NK-92 (cell line): ENCODE data around the gene TMEM198.

Experiments used
- DNase-seq: peaks from one replicate; lab custom pipeline; 2025; ENCODE audit not compliant: unreplicated experiment; lab: John Stamatoyannopoulos, UW

TMEM198 gene

GRCh38 chr2:219542931-219543595 is 765 bp upstream of the TMEM198 start:
- no peak for DNase-seq

- DNase-seq, result no peak
Measured at GRCh38 chr2:219544567-219544966, 739 bp downstream of the TMEM198 start.

GRCh38 chr2:219545295-219545942 is 1.6 kb downstream of the TMEM198 start:
- no peak for DNase-seq

DNA sequence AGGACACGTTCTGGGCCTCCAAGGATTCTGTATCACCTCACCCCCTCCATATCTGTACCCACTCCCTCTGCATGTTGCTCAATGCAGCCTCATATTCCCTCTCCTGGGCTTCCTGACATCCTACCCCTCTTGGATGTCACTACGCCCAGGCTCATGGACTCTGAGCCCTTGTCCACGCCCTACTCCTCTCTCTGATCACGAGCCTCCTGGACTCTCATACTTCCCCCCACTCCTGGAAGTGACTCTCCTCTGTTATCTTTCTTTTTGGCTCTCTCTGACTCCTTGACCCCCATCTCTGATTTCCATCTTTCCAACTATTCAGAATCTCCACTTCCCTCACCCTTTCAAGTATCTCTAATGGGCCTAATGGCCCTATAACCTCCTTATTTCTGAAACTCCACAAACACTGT is 2.1 kb downstream of the TMEM198 start:
- DNase-seq, result no peak

GRCh38 chr2:219547621-219548020 is 3.8 kb downstream of the TMEM198 start:
- no peak for DNase-seq

DNA sequence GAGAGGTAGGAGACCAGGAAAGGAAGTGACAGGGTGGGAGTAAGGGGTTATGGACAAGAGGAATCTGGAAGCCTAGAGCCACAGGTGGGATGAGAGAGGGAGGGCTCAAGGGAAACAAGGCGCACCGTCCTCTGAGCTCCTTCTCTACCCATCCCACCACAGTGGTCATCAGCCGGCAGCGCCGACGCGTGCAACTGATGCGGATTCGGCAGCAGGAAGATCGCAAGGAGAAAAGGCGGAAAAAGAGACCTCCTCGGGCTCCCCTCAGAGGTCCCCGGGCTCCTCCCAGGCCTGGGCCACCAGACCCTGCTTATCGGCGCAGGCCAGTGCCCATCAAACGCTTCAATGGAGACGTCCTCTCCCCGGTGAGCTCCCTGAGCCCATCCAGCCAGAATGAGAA is 5.2 kb downstream of the TMEM198 start:
- DNase-seq, result no peak

DNA sequence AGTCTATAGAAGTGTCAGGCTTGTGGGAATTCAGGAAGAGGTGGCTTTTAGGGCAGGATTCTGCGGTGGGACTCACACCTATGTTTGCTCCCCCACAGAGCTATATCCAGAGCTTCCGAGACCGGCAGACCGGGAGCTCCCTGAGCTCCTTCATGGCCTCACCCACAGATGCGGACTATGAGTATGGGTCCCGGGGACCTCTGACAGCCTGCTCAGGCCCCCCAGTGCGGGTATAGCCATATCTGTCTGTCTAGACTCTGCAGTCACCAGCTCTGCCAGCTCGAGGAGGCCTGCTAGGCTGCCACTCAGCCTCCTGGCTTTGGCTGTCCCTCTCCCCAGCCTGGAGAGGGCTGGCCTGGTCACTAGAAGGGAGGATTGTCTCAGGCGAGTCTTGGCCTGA is 5.8 kb downstream of the TMEM198 start:
- no peak for DNase-seq

DNA sequence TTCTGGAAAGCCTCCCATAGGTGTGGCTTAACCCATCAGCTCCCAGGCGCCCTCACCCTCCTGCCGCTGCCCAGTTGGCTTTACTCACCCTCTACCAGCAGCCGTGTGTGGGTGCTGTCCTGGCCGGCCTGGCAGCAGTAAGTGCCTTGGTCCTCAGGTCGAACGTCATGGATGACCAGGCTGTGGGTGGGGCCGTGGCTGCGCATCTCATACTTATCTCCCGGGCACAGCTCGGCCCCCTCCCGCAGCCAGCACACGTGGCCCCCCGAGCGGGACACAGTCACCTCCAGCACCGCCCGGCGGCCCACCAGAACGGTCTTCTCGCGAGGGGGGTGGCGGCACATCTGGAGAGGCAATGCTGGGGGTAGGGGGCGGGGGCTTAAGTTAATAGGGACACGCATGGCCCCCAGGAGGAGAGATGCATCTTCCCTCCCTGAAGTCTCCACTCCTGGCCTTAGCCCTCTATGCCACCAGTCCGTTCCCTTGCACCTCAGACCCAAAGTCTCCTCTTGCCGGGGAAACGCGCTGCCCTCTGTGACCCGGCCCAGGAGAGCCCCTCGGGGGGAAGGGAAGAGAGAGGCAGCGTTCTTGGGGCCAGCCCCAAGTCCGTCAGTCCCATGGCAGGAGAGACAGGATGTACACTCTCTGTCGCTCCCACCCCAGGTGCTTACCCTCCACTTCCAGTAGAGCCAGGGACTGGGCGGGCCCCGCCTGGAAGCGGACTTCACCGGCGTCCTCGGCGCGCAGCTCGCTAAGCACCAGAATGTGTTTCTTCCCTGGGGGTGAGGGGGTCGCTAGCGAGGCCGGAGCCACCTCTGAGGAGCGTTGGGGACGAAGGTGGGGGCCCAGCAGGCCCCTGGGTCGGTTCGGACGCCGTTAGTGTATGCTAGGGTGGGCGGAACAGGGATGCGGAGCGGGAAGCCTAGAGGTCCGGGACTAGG is 7.9 kb downstream of the TMEM198 start:
- no peak for DNase-seq

DNA sequence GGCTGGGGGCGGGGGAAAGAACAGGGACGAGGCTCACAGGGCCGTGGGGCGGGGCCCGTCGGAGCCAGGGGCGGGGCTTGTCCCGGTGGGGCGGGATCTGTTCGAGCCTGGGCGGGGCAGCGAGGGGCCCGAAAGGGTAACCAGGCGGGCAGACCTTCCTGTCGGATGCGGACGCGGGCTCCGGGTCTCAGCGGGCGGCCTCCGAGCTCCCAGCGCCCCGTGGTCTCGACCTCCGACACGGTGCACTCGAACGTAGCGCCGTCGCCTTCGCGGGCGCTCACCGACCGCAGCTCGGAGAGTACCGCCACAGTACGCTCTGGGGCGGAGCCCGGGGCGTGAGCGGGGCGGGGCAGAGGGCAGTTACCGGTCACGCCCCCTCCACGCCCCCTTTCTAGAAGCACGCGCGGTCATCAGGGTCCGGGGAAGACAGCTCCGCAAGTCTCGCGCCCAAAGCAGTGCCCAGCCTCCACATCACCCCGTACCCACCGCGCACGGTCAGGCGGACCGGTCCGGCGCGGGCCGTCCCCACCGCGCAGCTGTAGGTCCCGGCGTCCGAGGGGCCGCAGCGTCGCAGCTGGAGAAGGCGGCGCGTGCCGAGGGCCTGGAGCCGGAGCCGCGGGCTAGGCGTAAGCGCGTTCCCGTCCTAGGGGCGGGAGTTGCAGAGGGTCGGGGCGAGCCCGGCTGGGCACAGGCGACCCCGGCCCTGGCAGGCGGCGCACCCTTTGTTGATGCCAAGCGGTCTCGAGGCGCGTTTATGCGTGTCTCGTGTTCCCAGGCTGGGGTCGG is 8.7 kb downstream of the TMEM198 start:
- DNase-seq, result no peak

GRCh38 chr2:219553168-219553417 is 9.3 kb downstream of the TMEM198 start:
- no peak for DNase-seq

DNA sequence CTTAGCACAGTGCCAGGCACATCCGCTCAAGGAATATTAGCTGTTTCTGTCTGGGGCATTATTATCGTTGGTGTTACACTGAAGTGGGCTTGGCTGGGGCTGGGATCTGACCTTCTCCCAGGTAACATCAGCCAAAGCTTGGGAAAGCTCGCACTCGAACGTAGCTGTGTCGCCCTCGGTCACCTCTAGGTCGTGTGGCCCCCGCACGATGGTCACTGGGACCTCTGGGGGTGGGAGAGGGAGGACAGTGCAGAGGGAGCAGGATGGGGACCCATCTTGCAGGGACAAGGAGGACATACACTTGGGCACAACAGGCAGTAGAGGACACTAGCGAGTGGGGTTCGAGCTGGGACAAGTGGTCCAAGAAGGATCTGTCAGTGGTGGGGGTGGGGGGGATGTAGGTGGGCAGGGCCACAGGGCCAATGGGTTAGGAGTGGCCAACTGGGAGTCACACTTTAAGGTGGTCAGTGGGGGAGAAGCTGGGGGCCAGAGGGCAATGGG is 9.7 kb downstream of the TMEM198 start:
- no peak for DNase-seq

GRCh38 chr2:219554350-219554749 is 10.5 kb downstream of the TMEM198 start:
- DNase-seq, result no peak

- DNase-seq, result no peak
Measured at GRCh38 chr2:219555956-219556355, 12.1 kb downstream of the TMEM198 start.

DNA sequence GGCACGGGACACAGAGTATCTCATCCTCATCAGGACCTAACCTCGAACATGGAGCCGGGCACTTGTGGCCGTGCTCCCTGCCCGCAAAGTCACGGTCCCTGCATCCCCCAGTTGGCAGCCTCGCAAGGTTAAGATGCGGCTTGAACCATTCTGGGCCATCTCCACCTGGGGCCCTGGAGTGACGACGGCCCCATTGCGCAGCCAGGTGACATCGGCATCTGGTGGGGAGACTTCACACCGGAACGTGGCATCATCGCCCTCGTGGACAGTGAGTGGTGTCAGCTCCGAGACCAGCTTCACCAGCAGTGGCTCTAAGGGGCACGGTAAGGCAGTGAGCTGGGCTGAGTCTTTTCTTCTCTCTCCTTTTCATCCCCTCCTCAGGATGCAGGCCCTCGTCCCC is 12.6 kb downstream of the TMEM198 start:
- no peak for DNase-seq

DNA sequence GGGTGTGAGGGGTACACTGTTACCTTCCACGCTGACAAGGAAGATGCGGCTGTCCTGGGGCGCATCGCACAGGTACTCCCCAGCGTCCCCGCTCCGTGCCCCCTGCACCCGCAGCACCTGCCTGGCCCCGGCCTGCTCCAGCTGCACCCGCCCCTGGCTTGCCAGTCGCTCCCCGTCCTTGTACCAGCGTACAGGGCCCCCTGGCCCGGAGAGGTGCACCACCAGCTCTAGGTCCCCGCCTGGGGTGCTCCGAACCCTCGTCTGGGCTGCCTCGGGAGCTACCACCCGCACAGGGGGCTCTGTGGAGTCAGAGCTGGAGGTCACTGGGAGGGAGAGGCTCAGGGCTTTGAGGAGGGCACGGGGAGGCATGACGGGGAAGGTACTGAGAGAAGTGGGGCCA is 13.5 kb downstream of the TMEM198 start:
- DNase-seq, result no peak

DNA sequence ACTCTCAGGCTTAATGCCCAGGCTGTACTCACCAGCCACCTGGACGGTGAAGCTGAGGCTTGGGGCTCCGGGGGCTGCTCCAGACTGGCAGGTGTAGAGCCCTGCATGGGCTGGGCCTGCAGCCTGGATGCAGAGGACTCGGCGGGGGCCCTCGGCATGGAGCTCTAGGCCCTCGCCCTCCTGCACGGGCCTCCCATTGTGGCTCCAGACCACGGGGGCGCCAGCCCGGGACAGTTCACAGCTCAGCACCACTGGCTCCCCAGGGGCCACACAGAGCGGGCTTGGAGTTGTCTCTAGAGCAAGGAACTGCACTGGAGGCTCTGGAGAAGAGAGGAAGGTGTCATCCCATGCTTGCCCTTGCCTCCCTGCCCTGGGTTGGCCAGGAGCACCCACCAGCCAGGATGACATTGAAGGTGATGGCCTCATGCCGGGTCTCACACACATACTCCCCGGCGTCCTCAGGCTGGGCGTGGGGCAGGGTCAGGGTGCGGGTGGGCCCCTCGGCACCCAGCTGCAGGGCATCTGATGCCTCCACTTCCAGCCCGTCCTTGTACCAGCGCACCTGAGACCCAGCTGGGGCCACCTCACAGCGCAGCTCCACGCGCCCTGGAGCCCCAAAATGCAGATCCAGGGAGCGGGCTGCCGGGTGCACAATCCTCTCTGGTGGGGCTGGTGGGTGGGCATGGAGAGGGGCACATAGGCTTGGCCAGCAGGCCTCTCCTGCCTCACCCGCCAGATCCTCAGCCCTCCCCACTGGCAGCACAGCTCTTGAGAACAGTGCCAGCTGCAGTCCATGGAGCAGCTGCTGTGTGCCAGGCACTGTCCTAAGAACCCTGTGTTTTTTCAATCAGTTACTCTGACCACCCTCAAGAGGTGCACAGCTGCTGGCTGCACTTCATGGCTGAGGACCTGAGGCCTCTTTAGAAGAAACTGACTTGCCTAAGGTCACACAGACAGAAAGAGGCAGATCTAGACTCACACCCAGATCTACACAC is 14.3 kb downstream of the TMEM198 start:
- DNase-seq, result no peak

- DNase-seq, result no peak
Measured at GRCh38 chr2:219559156-219559915, 15.5 kb downstream of the TMEM198 start.

DNA sequence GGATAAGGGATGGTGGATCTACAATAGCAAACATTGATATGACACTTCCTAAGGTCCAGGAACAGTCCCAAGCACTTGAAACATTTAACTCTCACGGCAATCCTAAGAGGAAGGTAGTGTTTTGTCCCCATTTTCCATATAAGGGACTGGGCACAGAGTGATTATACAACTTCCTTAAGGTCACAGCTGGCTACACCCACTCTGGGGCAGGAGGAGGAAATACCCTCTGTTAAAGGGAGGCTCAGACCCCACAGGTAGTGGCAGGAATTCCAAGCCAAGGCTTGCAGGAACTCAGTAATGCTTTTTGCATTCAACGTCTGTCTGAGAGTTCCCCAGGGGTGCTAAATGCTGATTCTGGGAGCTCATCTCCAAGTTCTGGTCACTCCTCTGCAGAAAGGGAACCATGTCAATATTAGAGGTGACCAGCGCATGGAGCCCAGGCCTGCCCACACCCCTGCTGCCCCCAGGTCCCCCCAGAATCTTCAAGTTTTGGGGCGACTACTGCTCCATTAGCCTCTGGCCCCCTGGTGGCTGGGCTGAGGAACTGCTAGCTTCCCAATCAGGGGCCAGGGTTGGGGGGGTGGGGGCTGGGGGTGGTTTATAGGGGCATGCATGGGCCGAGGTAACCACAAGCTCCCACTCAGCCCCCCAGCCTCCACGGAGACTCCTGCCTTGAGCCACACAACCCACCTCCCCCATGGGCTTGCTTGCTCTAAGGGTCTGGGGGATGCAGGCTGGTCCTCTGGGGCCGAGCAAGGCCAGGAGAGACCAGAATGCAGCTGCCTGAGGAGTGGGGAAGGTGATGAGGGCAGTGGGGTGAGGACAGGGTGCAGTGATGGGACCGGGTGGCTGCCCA is 16.4 kb downstream of the TMEM198 start:
- DNase-seq, result no peak

- no peak for DNase-seq
Measured at GRCh38 chr2:219560893-219561178, 17.0 kb downstream of the TMEM198 start.
